H1 (cell line): ENCODE measurements around the gene PTPRG. TPM values are rescaled to one million over a fixed set of nuclear protein-coding genes. Genes with fewer than 3 reads are reported as not detected.

Experiments
- BRCA1 ChIP-seq: IDR thresholded peaks from 2 replicates; pipeline ENCODE4 v1.6.1; 2012; ENCODE audit warnings: low read depth, low read length, improper control_type of control experiment
- CEBPB ChIP-seq: IDR thresholded peaks from 2 replicates; pipeline ENCODE4 v1.6.1; 2012; ENCODE audit warnings: low read depth, low read length
- CHD2 ChIP-seq: IDR thresholded peaks from 2 replicates; pipeline ENCODE4 v1.6.1; 2012; ENCODE audit warnings: low read length, improper control_type of control experiment
- CREB1 ChIP-seq: IDR thresholded peaks from 2 replicates; pipeline ENCODE4 v1.6.1; 2012; ENCODE audit warnings: inconsistent platforms
- FOSL1 ChIP-seq: IDR thresholded peaks from 2 replicates; pipeline ENCODE4 v1.6.1; 2011; ENCODE audit warnings: mild to moderate bottlenecking, low read depth, low read length, moderate library complexity; ENCODE audit not compliant: insufficient read depth
- SAP30 ChIP-seq: fragments of 300-600 bp; sonication (generic); IDR thresholded peaks from 2 replicates; pipeline ENCODE4 v1.7.1; 2012; ENCODE audit warnings: low read length, moderate library complexity, mild to moderate bottlenecking, inconsistent platforms; ENCODE audit not compliant: insufficient read depth, insufficient replicate concordance
- SP1 ChIP-seq: IDR thresholded peaks from 2 replicates; pipeline ENCODE4 v1.6.1; 2011; ENCODE audit warnings: low read depth, low read length
- SUZ12 ChIP-seq: fragments of 200-600 bp; sonication (generic); IDR thresholded peaks from 2 replicates; pipeline ENCODE4 v1.6.1; 2012; ENCODE audit warnings: mild to moderate bottlenecking, inconsistent platforms, low read length, moderate library complexity, mixed read lengths
- polyA plus RNA-seq, 7 experiments: library from polyadenylated mRNA; depleted of rRNA in 3 of 7; stranded (reverse) in 5 of 7; unstranded in 2 of 7; fragments of >200 nt in 5 of 7; fragments of 200-250 nt in 2 of 7; gene quantifications; 1 replicate in 5 of 7; 2 replicates in 1 of 7; 4 replicates in 1 of 7; pipeline versions ENCODE4 v1.2.1 to v1.2.3, GENCODE V29; 2011 to 2013; ENCODE audit warnings: missing spikeins in 2 of 7, mixed read lengths in 2 of 7
- total RNA-seq: library from RNA; stranded (reverse); fragmentation: NEBNext Ultra II Directional; extraction: Animal tissue kit (Norgen Biotek cat#: 25700); gene quantifications from 2 replicates; pipeline ENCODE4 v1.2.1, GENCODE V29; 2021

PTPRG gene
- total and polyA plus RNA-seq, 2 of the 8 experiments (the other 6 are each of a cell fraction or from before 2014, with no cell fraction given), result 23.3 to 96.2 TPM

DNA sequence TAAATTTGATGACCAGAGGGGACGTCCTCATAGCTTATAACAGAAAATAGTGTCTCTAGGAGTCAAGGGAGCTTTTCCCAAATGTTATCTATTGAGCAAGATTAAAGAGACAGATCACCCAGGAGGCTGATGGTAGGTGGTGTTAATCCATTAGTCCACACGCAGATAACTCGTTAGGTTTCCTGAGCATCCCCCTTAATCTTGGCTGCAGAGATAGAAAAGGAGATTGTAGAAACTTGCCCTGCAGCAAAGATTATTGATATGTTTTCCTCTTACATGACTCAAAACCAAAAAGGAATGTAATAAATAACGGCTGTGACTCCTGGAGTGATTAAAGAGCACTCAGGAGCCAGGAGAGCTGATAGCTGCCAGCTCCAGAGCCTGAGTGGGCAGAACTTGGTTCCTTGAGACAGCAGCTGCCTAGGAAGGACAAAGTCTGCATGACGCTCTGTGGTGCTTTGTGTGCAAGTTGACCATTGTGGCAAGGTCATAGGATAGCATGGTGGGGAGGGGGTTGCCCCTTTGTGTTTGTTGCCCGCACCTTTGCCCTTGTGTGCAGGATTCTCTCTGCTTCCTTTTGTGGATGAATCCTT lies 234.8 kb downstream of the PTPRG start (continued):
- TF ChIP-seq SAP30 (no peak), BRCA1 (no peak), FOSL1 (no peak), SP1 (no peak), SUZ12 (no peak), CREB1 (no peak), CHD2 (no peak), CEBPB (no peak)
